Activated B cell treated with CpG ODN at 0.5 μM for 24 hours (primary cell): ENCODE data around the gene BABAM2. TPM values are rescaled to one million over a fixed set of nuclear protein-coding genes. Genes with fewer than 3 reads are reported as not detected.

Source experiments
- ATAC-seq: fragments of 200-7000 bp; cut with Tn5 transposase; one replicate; pipeline ENCODE4 v1.10.0; 2021; ENCODE audit warnings: low read depth, mild to moderate bottlenecking, moderate library complexity
- CTCF ChIA-PET: fragments of 350-600 bp; sonication (Branson Sonifier 250); formaldehyde crosslinking; loops from one replicate; lab custom pipeline; 2021; ENCODE audit warnings: antibody characterized with exemption; lab: Charles Lee
- POLR2A ChIA-PET: fragments of 350-600 bp; sonication (Branson Sonifier 250); formaldehyde crosslinking; loops from one replicate; lab custom pipeline; 2021; ENCODE audit warnings: antibody characterized with exemption; lab: Charles Lee
- DNase-seq: peaks from one replicate; pipeline ENCODE4 v3.0.0; 2022
- H3K27ac Mint-ChIP-seq: one replicate; pipeline ENCODE4 v1.8.0; 2020; ENCODE audit warnings: mixed read lengths
- H3K27me3 Mint-ChIP-seq: one replicate; pipeline ENCODE4 v1.8.0; 2021; ENCODE audit warnings: mixed read lengths
- H3K36me3 Mint-ChIP-seq: one replicate; pipeline ENCODE4 v1.8.0; 2021; ENCODE audit warnings: low read depth, mixed read lengths
- H3K4me1 Mint-ChIP-seq: one replicate; pipeline ENCODE4 v1.8.0; 2021; ENCODE audit warnings: mixed read lengths
- H3K4me3 Mint-ChIP-seq: one replicate; pipeline ENCODE4 v1.8.0; 2020; ENCODE audit warnings: mild to moderate bottlenecking, mixed read lengths
- H3K9me3 Mint-ChIP-seq: one replicate; pipeline ENCODE4 v1.8.0; 2020; ENCODE audit warnings: mixed read lengths
- CTCF ChIP-seq: fragments of 200-600 bp; IDR thresholded peaks from one replicate; pipeline ENCODE4 v1.8.0; 2022; ENCODE audit warnings: antibody characterized with exemption, mild to moderate bottlenecking
- intact Hi-C: fragments of 100-400 bp; cut with micrococcal nuclease; formaldehyde crosslinking; loops from one replicate; pipeline ENCODE4 v1.15.1; 2024
- total RNA-seq: library from RNA; stranded (reverse); gene quantifications from 2 replicates; pipeline ENCODE4 v1.2.3, GENCODE V29; 2022

The BABAM2 gene
- total RNA-seq, 1 donor from 2014 or later: 55.6 TPM

GRCh38 chr2:28347596-28347995 is 457.1 kb downstream of the BABAM2 start:
- ChIA-PET POLR2A (no interaction called here), CTCF (no interaction called here)
- H3K27ac Mint-ChIP-seq: no peak overlapping the region
- DNase-seq (no peak), ATAC-seq (no peak)
- no peaks in the 10 kb centered on the region for H3K27me3 Mint-ChIP-seq
- no peaks in the 10 kb centered on the region for H3K9me3 Mint-ChIP-seq
- TF ChIP-seq CTCF: no peak
- no peaks in the 10 kb centered on the region for H3K4me1 Mint-ChIP-seq
- H3K4me3 Mint-ChIP-seq: no peak overlapping the region
- intact Hi-C loops: no loop called here
- H3K36me3 Mint-ChIP-seq: no peaks in the 10 kb centered on the region

GRCh38 chr2:28348149-28348567 is 457.6 kb downstream of the BABAM2 start:
- Mint-ChIP-seq H3K27me3 (no peaks in the 10 kb centered on the region), H3K9me3 (no peaks in the 10 kb centered on the region), H3K4me3 (no peak overlapping the region), H3K4me1 (no peaks in the 10 kb centered on the region), H3K36me3 (no peaks in the 10 kb centered on the region), H3K27ac (no peak overlapping the region)
- ATAC-seq (no peak), DNase-seq (no peak)
- ChIA-PET POLR2A (no interaction called here), CTCF (no interaction called here)
- no peak for TF ChIP-seq CTCF
- intact Hi-C loops: no loop called here

- Mint-ChIP-seq H3K4me3 (no peak overlapping the region), H3K27ac (no peak overlapping the region), H3K27me3 (no peaks in the 10 kb centered on the region), H3K36me3 (no peaks in the 10 kb centered on the region), H3K9me3 (no peaks in the 10 kb centered on the region), H3K4me1 (no peaks in the 10 kb centered on the region)
- ATAC-seq (no peak), DNase-seq (no peak)
- no peak for TF ChIP-seq CTCF
- intact Hi-C loops: no loop called here
- ChIA-PET POLR2A (no interaction called here), CTCF (no interaction called here)
These were observed 458.4 kb downstream of the BABAM2 start for GRCh38 chr2:28348921-28349320.

DNA sequence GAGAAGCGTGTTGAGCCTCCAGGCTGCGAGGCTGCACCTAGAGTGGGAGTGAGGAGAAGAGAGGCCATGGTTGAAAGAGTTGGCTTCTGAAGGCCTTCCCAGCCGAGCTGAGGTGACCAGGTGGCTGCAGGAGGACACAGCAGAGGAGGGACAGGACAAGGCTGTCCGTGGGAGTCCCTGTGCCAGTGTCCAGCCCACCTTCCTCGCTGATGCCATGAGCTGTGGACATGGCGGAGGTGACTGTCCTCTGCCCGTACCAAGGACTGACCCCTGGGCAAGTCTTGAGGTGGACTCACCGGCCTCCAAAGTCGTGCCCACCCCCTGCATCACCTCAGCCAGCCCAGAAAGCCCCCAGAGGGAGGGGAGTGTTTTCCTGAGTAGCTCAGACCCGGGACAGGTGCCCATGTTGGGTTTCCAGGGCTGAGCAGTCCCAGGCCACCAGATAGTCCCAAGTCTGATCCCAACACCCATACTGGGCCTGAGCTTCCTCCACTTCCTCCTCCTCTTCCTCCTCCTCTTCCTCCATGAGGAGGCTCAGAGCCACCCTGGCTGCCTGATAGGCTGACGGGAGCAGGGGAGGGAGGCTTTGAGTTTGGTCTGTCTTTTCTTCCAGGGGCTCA is 459.1 kb downstream of the BABAM2 start:
- Mint-ChIP-seq H3K4me1 (no peaks in the 10 kb centered on the region), H3K9me3 (no peaks in the 10 kb centered on the region), H3K36me3 (no peaks in the 10 kb centered on the region), H3K27ac (no peak overlapping the region), H3K4me3 (no peak overlapping the region), H3K27me3 (no peaks in the 10 kb centered on the region)
- CTCF ChIA-PET: no interaction called here
- ATAC-seq (no peak), DNase-seq (no peak)
- POLR2A ChIA-PET: no interaction called here
- intact Hi-C loops: no loop called here
- TF ChIP-seq CTCF: no peak

- Mint-ChIP-seq H3K36me3 (no peaks in the 10 kb centered on the region), H3K27ac (no peak overlapping the region), H3K27me3 (no peaks in the 10 kb centered on the region), H3K4me1 (no peaks in the 10 kb centered on the region), H3K4me3 (no peak overlapping the region), H3K9me3 (no peaks in the 10 kb centered on the region)
- ChIA-PET POLR2A (no interaction called here), CTCF (no interaction called here)
- no peak for ATAC-seq
- no peak for DNase-seq
- no peak for TF ChIP-seq CTCF
- intact Hi-C loops: no loop called here
These were observed 459.7 kb downstream of the BABAM2 start for GRCh38 chr2:28350196-28350595.
